ENCODE measurements around the gene ARMH3. TPM values are rescaled to one million over a fixed set of nuclear protein-coding genes. Genes with fewer than 3 reads are reported as not detected.

Gene ARMH3
- total RNA-seq, 1 experiment from 2014 or later, result 17.1 TPM

- Mint-ChIP-seq H3K4me3 (no peak overlapping the region), H3K9me3 (no peaks in the 10 kb centered on the region), H3K36me3 (no peaks in the 10 kb centered on the region), H3K27ac (peak overlapping the region; percentile 89), H3K27me3 (ENCODE audit: low read depth) (no peaks in the 10 kb centered on the region), H3K4me1 (peaks cover 45% of the 10 kb centered on the region)
- POLR2A ChIA-PET, result interaction anchor here (1.0 kb wide), 1 partner anchor 62 kb away, joined by 4 read pairs; no protein-coding TSS in a partner anchor
- ATAC-seq, result peak; percentile 86
- CTCF ChIA-PET, result interaction anchor here (0.8 to 3.7 kb wide), 7 partner anchors 13 to 300 kb away, joined by 3 to 39 read pairs (median 5); partner anchors contain the start of gene KCNIP2
- TF ChIP-seq TEAD1 (CRISPR knock-in tag; IDR thresholded peaks at IDR 0.05), result no peak
- no peak for TF ChIP-seq ESRRA (CRISPR knock-in tag; IDR thresholded peaks at IDR 0.05; ENCODE audit: borderline replicate concordance)
- TF ChIP-seq ZSCAN18 (CRISPR knock-in tag; IDR thresholded peaks at IDR 0.05), result no peak
- TF ChIP-seq GABPB1 (CRISPR knock-in tag; IDR thresholded peaks at IDR 0.05), result no peak
- TF ChIP-seq NFATC4 (CRISPR knock-in tag; IDR thresholded peaks at IDR 0.05), result no peak
- DNase-seq (ENCODE audit: low spot score), result peak; percentile 30
Observed at GRCh38 chr10:101902032-101902819, 153.7 kb downstream of the ARMH3 start.

- Mint-ChIP-seq H3K4me3 (no peak overlapping the region), H3K9me3 (no peaks in the 10 kb centered on the region), H3K27ac (no peak overlapping the region), H3K4me1 (peaks cover 45% of the 10 kb centered on the region), H3K27me3 (ENCODE audit: low read depth) (no peaks in the 10 kb centered on the region), H3K36me3 (no peaks in the 10 kb centered on the region)
- ChIA-PET CTCF (interaction anchor here (0.6 to 3.7 kb wide), 5 partner anchors 13 to 177 kb away, joined by 3 to 39 read pairs (median 26); partner anchors contain the start of gene KCNIP2), POLR2A (no interaction called here)
- ATAC-seq (peak; percentile 72), DNase-seq (ENCODE audit: low spot score) (peak; percentile 32)
- TF ChIP-seq JAZF1 (CRISPR knock-in tag; IDR thresholded peaks at IDR 0.05) (no peak), E2F5 (CRISPR knock-in tag; IDR thresholded peaks at IDR 0.05) (no peak), ZNF281 (CRISPR knock-in tag; IDR thresholded peaks at IDR 0.05) (no peak), ZNF671 (CRISPR knock-in tag; IDR thresholded peaks at IDR 0.05) (no peak)
Observed at GRCh38 chr10:101901340-101901739, 154.6 kb downstream of the ARMH3 start.

- H3K4me1 Mint-ChIP-seq, result peaks cover 26% of the 10 kb centered on the region
- CTCF ChIA-PET, result interaction anchor here (1.4 to 3.2 kb wide), 5 partner anchors 8 to 112 kb away, joined by 5 to 15 read pairs (median 9); partner anchors contain the start of gene KCNIP2
Observed at GRCh38 chr10:101897633-101898032, 158.3 kb downstream of the ARMH3 start.

GRCh38 chr10:101896225-101896877 lies 159.6 kb downstream of the ARMH3 start:
- H3K9me3 Mint-ChIP-seq, result no peaks in the 10 kb centered on the region
- POLR2A ChIA-PET, result no interaction called here
- H3K27ac Mint-ChIP-seq, result no peak overlapping the region
- no peak for ATAC-seq
- peaks cover 14% of the 10 kb centered on the region for H3K4me1 Mint-ChIP-seq
- no peak for DNase-seq (ENCODE audit: low spot score)
- CTCF ChIA-PET, result interaction anchor here (2.1 to 3.2 kb wide), 3 partner anchors 53 to 113 kb away, joined by 6 to 15 read pairs (median 12); partner anchors contain the start of gene KCNIP2
- H3K36me3 Mint-ChIP-seq, result no peaks in the 10 kb centered on the region
- H3K4me3 Mint-ChIP-seq, result no peak overlapping the region
- no peaks in the 10 kb centered on the region for H3K27me3 Mint-ChIP-seq (ENCODE audit: low read depth)
- no peak for TF ChIP-seq GRHL2 (CRISPR knock-in tag; IDR thresholded peaks at IDR 0.05; ENCODE audit: insufficient replicate concordance, severe bottlenecking)
- no peak for TF ChIP-seq ZBTB43 (CRISPR knock-in tag; IDR thresholded peaks at IDR 0.05)
- TF ChIP-seq CBFB (CRISPR knock-in tag; IDR thresholded peaks at IDR 0.05; ENCODE audit: low read depth), result no peak
- TF ChIP-seq ZNF512 (CRISPR knock-in tag; IDR thresholded peaks at IDR 0.05; ENCODE audit: borderline replicate concordance), result no peak
- no peak for TF ChIP-seq ZNF121 (CRISPR knock-in tag; IDR thresholded peaks at IDR 0.05)

More at GRCh38 chr10:101897633-101898032, 158.3 kb downstream of the ARMH3 start:
- no peak overlapping the region for H3K27ac Mint-ChIP-seq
- no peaks in the 10 kb centered on the region for H3K36me3 Mint-ChIP-seq
- no peak for DNase-seq (ENCODE audit: low spot score)
- no peak for TF ChIP-seq ZNF219 (CRISPR knock-in tag; IDR thresholded peaks at IDR 0.05; ENCODE audit: borderline replicate concordance)
- no peak for TF ChIP-seq GABPB1 (CRISPR knock-in tag; IDR thresholded peaks at IDR 0.05)
- no peak for ATAC-seq
- H3K27me3 Mint-ChIP-seq (ENCODE audit: low read depth), result no peaks in the 10 kb centered on the region
- H3K4me3 Mint-ChIP-seq, result no peak overlapping the region
- H3K9me3 Mint-ChIP-seq, result no peaks in the 10 kb centered on the region
- POLR2A ChIA-PET, result interaction anchor here (0.6 kb wide), 2 partner anchors 69 to 109 kb away, joined by 5 to 6 read pairs; no protein-coding TSS in a partner anchor
